NCI-H2081 treated with DMSO at 0.1 percent for 48 hours (cell line): Measurements from ENCODE around the gene PTAR1.
"Not testable (repeated sequence)": the region's sequence is repeated elsewhere in the genome, so short reads cannot be mapped to it uniquely, and the experiment has no call there.

Experiments
- DNase-seq: peaks from one replicate; lab custom pipeline; 2025; lab: John Stamatoyannopoulos, UW

The PTAR1 gene, protein sequence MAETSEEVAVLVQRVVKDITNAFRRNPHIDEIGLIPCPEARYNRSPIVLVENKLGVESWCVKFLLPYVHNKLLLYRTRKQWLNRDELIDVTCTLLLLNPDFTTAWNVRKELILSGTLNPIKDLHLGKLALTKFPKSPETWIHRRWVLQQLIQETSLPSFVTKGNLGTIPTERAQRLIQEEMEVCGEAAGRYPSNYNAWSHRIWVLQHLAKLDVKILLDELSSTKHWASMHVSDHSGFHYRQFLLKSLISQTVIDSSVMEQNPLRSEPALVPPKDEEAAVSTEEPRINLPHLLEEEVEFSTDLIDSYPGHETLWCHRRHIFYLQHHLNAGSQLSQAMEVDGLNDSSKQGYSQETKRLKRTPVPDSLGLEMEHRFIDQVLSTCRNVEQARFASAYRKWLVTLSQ

DNA sequence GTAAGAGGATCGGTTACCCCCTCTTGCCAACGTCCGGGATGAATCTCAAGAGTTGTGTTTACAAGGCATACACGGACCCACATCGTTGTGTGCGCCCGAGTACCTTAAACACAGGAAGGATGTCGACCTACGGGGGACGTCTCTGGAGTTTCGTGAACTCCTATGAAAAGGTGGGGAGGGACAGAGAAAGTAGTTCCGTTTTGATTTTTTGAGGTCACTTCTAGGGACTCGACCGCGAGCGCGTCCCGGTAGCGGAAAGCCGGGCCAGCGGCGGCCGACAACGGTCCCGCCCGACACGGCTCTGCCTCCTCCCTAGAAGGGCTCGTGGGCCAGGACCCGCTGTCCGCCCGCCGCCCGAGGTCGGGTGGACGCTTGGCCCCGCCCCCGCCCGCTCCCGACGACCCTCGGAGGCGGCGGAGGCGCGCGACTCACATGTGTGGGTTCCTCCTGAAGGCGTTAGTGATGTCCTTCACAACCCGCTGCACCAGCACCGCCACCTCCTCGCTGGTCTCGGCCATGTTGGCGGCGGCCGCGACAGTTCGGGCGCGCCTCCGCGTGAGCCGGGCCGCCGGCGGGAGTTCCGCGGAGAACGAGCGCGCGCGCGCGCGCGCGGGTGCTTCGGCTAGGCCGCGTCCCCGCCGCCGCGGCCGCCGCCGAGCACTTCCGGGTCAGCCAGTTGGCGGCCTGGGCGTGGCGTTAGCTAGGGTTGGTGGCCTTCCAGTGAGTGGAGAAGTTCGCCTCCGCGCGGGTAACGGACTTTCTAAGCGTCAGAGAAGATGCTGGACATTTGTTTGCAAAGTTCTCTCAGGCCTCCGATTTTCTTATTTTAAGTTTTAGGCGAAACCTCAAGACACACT is at the start of gene PTAR1:
Gene PTAR1, minus strand, starts transcription at position 591 of the 857 bp plus-strand sequence. Its CDS starts 73 bp downstream, at position 518.
- DNase-seq = peak; percentile 51

GRCh38 chr9:69809304-69809863 is 49.6 kb upstream of the PTAR1 start:
- no peak for DNase-seq

GRCh38 chr9:69806627-69807026 is 46.8 kb upstream of the PTAR1 start:
- DNase-seq = no peak

DNA sequence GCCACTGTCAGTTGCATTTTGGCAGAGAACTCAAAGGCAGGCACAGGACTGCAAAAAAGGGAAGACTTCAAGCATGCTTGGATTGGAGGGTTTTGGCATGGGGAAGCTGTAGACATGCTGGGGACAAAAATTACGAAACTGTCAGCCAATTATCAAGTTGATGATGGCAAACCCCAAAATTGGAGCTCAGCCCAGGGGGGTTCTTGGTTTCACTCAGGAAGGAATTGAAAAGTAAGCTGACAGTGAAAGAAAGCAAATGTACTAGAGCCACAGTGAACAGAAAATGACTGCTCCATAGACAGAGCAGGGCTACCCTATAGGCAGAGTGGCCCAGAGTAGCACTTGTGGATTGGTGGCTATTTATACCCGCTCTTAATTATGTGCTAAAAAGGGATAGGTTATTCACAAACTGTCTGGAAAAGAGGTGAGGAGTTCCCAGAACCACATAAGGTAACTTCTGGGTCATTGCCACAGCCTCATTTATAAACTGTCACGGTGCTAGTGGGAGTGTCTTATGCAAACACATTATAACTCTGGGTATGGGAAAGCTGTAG is 46.2 kb upstream of the PTAR1 start:
- DNase-seq = no peak

DNA sequence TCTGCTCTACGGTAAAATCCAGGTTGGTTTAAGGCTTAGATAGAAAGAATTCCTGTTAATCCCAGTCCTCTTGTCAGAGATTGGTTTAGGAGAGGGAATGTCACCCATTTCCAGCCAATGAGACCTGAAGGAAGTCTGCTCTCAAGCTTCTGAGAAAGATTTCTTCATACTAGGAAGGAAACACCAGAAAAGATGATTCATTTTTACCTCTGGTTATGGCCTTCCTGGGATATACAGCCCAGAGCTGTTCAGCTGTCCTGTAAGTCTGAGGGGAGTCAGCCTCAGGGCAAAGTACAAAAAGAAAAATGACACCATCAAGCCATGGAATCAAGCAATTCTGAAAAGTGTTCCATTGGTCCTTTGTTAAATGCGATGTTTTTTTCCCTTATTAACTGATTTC is 42.2 kb upstream of the PTAR1 start:
- no peak for DNase-seq

DNA sequence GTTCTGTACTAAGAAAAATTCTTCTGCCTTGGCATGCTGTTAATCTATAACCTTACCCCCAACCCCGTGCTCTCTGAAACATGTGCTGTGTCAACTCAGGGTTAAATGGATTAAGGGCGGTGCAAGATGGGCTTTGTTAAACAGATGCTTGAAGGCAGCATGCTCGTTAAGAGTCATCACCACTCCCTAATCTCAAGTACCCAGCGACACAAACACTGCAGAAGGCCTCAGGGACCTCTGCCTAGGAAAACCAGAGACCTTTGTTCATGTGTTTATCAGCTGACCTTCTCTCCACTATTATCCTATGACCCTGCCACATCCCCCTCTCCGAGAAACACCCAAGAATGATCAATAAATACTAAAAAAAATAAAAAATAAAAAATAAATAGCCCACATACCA is 40.2 kb upstream of the PTAR1 start:
- not testable (repeated sequence) for DNase-seq

DNA sequence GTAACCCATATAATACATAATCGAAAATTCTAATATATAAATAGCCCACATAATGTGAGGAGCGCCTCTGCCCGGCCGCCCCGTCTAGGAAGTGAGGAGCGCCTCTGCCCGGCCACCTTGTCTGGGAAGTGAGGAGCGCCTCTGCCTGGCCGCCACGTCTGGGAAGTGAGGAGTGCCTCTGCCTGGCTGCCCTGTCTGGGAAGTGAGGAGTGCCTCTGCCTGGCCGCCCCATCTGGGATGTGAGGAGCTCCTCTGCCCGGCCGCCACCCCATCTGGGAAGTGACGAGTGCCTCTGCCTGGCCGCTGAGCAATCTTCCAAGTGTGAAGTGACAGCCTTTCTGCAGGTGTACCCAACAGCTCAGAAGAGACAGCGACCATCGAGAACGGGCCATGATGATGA is 39.7 kb upstream of the PTAR1 start:
- not testable (repeated sequence) for DNase-seq

GRCh38 chr9:69798744-69799143 is 38.9 kb upstream of the PTAR1 start:
- no peak for DNase-seq

GRCh38 chr9:69797675-69798074 is 37.9 kb upstream of the PTAR1 start:
- DNase-seq = no peak

- no peak for DNase-seq
These were observed 34.5 kb upstream of the PTAR1 start for GRCh38 chr9:69794356-69794755.

DNA sequence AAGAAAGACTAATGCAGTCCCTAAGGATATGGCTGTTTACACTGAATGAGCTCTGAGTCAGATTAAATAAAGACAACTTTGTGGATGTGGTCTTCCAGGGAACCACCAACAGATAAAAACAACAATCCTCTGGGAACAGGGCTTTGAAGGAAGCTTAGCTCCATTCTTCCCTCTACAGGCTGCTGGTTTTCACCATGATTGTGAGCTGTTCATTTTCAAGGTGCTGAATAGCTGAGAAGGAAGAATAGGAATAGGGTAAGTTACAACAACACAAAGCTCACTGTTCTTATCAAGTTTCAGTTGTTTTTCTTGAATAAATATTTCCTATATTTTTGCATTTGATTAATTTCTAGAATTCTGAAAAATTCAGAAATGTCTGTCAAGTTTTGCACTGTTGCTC is 25.9 kb upstream of the PTAR1 start:
- DNase-seq = no peak

DNA sequence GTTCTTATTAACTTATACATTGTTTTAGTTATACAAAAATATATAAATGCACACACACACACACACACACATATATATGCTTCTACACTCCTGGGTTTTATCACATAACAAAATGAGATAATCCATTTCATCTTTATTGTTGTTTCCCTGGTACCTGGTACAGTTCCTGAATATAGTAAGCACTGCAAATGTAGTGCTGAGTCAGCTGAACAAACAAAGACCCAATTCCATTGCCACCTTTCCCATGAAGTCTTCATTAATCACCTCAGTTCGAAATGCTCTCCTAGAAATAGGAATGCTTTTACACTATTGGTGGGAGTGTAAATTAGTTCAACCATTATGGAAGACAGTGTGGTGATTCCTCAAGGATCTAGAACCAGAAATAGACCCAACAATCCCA is 13.4 kb upstream of the PTAR1 start:
- no peak for DNase-seq

- no peak for DNase-seq
These were observed 12.1 kb upstream of the PTAR1 start for GRCh38 chr9:69771775-69772418.

DNA sequence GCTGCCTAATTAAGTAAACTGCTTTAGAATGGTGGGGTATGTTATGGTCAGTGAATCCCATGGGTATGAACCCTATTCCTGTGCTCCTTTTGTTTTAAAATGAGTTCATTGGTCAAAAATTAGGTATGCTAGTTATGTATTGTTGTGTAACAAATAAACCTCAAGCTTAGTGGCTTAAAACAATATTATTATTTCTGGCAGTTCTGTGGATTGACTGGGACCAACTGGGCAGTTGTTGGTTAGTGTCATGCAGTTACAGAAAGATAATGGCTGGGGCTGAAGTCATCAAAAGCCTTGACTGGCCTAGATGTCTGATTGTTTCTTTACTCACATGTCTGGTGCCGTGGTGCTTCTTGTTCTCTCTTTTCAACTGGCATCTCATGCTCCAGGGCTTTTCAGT is 8.9 kb upstream of the PTAR1 start:
- no peak for DNase-seq

DNA sequence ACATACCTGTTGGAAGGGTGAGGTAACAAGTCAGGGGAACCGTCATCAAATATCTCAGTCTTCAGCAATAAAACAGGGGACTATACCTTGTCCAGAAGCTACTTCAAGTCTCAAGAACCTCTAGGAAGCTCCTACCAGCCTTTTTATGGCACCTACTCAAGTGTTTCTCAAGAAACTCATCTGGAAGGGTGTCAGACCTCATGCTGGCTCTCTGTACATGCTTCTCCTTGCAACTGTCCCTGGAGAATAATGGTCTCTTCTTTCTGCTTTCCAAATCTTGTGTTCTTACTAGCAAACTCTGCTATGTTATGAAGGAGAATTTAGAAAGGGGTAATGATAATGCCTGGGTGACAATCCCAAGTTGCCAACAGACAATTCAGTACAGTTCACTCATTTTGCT is 8.3 kb upstream of the PTAR1 start:
- no peak for DNase-seq

DNA sequence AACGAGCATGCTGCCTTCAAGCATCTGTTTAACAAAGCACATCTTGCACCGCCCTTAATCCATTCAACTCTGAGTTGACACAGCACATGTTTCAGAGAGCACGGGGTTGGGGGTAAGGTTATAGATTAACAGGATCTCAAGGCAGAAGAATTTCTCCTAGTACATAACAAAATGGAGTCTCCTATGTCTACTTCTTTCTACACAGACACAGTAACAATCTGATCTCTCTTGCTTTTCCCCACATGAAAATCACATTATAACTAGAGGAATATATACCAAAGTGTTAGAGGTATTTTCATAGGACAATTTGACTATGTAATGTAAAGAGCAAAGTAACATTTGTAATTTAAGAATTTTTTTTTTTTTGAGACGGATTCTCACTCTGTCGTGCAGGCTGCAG is 4.1 kb upstream of the PTAR1 start:
- not testable (repeated sequence) for DNase-seq

GRCh38 chr9:69762527-69762926 is 2.7 kb upstream of the PTAR1 start:
- no peak for DNase-seq

- DNase-seq = no peak
These were observed 433 bp upstream of the PTAR1 start for GRCh38 chr9:69760278-69760610.

DNA sequence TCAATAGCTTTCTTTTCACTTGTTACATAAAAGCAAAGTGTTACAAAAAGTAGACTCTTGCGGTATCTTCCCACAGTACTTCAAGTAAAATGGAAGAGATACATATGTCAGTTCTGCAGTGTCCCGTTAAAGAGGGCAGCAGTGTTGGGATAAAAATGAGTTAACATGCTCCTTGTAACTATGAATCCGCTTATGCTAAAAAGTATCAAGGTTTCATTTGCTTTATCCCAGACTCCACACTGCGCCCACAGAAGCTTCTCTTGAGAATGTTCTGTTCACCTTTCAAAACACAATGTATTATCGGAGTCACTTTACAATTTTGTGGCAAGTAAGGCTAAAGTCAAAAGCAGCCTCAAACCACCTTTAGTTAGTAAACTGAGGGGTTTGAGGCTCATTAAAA is 790 bp downstream of the PTAR1 start:
- DNase-seq = no peak

DNA sequence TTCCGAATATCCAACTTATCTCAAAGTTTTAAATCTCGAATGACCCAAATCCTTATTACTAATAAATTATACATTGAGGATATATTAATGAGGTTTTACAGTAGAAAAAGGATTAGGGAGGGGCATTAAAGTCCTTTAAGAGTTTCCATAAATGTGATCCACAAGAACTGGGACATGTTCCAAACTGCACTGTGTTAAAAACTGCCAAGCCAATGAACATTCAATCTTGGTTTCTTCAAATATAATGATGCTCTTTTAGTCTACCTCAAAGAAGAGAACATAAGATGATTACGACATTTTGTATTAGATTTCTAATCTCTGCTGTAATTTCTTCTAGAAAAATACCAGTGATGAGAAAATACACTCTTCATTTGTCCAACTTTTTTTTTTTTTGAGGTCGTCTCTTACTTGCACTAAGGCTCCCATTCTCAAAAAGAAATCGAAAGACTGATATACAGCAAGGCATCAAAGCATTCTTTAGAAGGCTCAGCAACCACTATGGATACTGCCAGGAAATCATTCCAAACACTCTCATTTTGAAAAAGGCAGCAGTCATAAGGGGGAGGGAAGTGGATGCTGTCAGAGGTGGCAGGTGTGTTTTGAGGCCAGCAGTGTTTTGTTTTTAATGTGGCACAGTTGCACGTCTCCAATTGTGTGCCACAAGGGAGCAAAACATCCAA is 1.7 kb downstream of the PTAR1 start:
- DNase-seq = no peak

- DNase-seq = no peak
These were observed 4.6 kb downstream of the PTAR1 start for GRCh38 chr9:69755205-69755604.

DNA sequence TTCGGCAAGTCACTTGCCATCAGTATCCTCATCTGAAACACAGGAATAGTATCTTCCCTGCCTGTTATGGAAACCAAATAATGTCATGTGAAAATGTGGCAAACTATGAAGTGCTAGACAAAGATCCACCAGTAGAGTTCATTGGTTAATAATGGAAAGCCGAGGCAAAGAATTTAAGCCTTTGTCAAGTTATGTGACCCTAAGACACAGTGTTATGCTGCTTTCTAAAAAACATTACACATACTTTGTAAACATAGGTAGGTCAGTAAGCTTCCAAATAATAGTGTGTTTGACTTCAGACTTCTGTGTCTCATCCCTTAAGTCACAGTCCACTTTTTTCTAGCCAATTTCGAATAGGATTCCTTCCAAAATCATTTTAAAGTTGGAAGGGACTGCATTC is 6.0 kb downstream of the PTAR1 start:
- no peak for DNase-seq
